A549 treated with Mapracorat at 1 μM for 4 hours (cell line): ENCODE results near the gene FAM174C. TPM values are rescaled to one million over a fixed set of nuclear protein-coding genes. Genes with fewer than 3 reads are reported as not detected.

ENCODE experiments used
- total RNA-seq: library from RNA; stranded (reverse); fragments of 200-300 nt; extraction: Qiagen RNA extraction; gene quantifications from 5 replicates; pipeline ENCODE4 v1.2.3, GENCODE V29; 2022

The FAM174C gene
- 43.0 to 92.1 TPM (median 78.4 TPM) in 5 replicates for total RNA-seq

DNA sequence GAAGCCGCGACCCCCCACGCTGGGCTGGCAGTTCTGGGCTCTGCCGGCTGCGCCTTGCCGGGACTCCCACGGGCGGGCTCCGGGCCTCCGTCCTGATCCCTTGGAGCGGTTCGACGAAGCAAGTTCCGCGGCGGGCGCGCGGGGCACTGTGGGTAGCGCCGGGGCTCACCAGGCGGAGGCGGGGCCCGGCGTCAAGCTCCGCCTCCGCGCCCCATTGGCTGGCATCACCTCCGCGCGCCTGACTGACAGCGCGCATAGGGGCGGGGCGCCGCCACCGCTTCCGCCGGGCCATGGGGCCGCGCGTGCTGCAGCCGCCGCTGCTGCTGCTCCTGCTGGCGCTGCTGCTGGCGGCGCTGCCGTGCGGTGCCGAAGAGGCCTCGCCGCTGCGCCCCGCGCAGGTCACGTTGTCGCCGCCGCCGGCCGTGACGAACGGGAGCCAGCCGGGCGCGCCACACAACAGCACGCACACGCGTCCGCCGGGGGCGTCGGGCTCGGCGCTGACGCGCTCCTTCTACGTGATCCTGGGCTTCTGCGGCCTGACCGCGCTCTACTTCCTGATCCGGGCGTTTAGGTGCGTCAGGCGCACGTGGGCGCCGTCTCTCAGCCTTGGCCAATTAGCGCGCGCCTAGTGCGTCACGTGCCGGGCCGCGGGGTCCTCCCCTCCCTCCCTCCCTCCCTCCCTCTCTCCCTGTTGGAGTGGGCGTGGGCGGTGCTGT lies at the start of gene FAM174C:
FAM174C (plus strand) TSS at position 271 of the 716 bp plus-strand sequence; CDS start at position 291, 20 bp downstream.

DNA sequence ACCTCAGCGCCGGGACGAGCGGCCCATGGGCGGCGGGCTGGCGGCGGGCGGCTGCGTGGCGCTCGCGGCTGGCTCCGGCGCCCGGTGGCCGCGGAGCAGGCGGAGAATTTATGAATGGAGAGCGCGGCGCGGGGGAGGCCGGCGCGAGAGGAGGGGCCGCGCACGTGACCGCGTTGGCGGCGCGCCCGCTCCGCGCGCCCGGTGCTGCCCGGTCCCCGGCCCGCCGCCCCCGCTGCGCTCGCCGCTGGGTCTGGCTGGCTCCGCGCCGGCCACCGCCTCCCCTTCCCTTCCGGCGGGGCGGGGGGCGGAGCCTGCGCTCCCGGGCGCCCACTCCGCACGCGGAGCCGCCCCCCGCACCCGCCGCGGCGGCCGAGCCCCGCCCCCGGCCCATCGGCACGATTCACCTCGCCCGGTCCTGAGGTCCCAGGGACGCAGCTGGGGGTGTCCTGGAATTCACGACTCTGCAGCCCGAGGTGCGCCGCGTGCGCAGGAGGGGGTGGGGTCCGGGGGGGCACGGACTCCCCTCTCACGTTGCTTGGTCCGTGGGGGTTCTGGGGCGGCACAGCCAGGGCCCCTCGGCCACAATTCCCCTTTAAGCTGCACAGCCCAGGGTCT lies 37.5 kb upstream of the FAM174C start, which contains the start of gene CBARP:
CBARP (minus strand) TSS at position 252 of the 615 bp plus-strand sequence. CDS start 1,905 bp downstream, outside the sequence.

DNA sequence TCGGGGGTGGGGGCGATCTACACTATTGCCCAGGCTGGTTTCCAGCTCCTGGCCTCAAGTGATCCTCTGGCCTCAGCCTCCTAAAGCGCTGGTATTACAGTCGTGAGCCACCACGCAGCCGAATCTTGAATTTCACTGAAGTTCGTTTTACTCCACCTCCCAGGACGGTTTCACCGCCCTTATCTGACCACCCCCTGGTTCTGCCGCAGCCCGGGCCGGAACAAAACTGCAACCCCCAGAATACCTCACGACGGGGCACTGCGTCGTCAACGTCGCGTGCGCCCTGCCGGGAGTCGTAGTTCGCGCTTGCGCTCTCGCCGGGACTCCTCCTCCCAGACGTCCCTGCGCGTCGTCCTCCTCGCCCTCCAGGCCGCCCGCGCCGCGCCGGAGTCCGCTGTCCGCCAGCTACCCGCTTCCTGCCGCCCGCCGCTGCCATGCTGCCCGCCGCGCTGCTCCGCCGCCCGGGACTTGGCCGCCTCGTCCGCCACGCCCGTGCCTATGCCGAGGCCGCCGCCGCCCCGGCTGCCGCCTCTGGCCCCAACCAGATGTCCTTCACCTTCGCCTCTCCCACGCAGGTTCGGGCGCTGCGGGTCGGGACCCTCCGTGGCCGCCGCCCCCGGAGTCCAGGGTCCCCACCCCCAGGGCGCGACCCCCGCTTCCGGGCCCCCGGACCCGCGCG lies 33.8 kb upstream of the FAM174C start, which contains the start of gene ATP5F1D:
ATP5F1D (plus strand) TSS at position 335 of the 679 bp plus-strand sequence; CDS start at position 435, 100 bp downstream.

DNA sequence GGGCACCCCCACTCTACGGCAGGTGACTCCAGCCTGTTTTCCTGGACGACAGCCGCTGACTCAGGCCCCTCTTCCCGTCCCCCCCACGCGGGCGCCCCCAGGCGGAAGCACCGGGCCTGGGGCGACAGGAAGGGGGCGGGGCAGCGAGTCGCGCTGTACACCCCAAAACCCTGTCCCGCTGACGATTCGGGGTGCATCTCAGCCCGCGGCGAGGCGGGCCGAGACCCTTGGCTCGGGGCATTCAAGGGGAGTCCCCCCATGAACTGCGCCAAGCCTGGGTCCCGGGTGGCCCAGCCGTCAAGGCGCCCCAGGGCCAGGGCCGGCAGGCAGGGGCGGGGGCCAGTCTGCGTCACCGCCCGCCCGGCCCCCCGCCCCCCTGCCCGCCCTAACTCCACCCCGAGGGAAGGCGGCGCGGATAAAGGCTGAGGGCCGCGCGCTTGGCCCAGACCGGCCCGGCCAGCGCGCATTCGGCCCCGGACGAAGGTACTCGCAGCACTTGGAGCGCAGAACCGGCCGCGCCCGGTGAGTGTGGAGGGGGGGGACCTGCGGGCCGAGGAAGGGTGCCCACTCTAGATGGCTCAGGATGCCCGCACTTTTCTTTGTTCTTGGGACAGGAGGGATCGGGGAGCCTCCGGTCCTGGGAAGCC lies 27.1 kb upstream of the FAM174C start, which contains the start of gene MIDN:
MIDN (plus strand) TSS at position 445 of the 647 bp plus-strand sequence. CDS start 1,714 bp downstream, outside the sequence.

DNA sequence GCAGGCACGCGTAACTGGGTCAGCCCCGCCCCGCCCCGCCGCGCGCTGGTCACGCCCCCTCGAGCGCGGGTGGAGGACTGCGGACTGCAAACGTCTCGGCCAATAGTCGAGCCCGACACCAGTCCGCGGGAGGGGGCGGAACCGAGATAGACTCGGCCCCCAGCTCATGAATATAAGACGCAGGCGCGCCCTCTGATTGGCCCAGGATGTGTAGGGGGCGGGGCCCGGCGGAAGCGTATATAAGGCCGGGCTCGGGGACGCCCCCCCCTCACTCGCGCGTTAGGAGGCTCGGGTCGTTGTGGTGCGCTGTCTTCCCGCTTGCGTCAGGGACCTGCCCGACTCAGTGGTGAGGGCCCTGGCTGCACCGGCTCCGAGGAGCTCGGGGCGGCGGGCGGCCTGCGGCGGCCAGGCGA lies 6.3 kb upstream of the FAM174C start, which contains the start of gene CIRBP:
CIRBP (plus strand) TSS at position 268 of the 413 bp plus-strand sequence. CDS start 1,602 bp downstream, outside the sequence.

DNA sequence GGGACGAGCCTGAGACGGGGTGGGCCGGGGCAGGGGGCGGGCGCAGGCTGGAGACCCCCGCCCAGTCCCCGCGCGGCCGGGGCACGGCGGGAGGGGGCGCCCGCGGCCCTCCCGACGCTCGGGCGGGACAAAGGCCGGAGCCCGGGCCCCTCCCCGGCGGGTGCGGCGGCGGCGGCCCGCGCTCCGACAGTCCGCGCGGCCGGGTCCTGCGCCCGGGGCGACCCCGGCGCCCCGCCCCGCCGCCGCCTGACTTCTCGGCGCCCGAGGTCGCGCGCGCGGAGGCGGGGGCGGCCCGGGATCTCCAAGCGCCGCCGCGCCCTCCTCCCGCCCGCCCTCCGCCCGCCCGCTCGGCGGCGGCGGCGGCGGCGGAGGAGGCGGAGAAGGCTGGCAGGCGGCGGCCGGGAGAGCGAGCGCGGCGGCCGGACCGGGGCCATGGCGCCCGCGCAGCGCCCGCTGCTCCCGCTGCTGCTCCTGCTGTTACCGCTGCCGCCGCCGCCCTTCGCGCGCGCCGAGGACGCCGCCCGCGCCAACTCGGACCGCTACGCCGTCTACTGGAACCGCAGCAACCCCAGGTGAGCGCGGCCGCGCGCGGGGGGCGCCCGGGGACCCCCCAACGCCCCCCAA lies 10.5 kb downstream of the FAM174C start, which contains the start of gene EFNA2:
EFNA2 (plus strand) TSS at position 137 of the 624 bp plus-strand sequence; CDS start at position 433, 296 bp downstream.

Other genes starting within 250 kb of the FAM174C start
- gene CNN2, start 248.9 kb upstream of the FAM174C start, total RNA-seq, result 66.3 to 85.2 TPM (median 76.4 TPM) in 5 replicates
- gene ABCA7, start 235.4 kb upstream of the FAM174C start, total RNA-seq, result 8.7 to 16.2 TPM (median 12.6 TPM) in 5 replicates
- 1.9 to 4.3 TPM (median 4.1 TPM) in 5 replicates for gene ARHGAP45, start 208.4 kb upstream of the FAM174C start, total RNA-seq
- 206 to 247 TPM (median 231 TPM) in 5 replicates for gene POLR2E, start 180.2 kb upstream of the FAM174C start, total RNA-seq
- 425 to 512 TPM (median 484 TPM) in 5 replicates for gene GPX4, start 171.5 kb upstream of the FAM174C start, total RNA-seq
- gene SBNO2, start 101.3 kb upstream of the FAM174C start, total RNA-seq, result 23.2 to 39.6 TPM (median 36.2 TPM) in 5 replicates
- 31.4 to 37.3 TPM (median 35.9 TPM) in 5 replicates for gene STK11, start 69.8 kb upstream of the FAM174C start, total RNA-seq
- 2.2 to 4.6 TPM (median 4.4 TPM) in 5 replicates for gene CBARP, start 37.5 kb upstream of the FAM174C start, total RNA-seq
- gene ATP5F1D, start 33.8 kb upstream of the FAM174C start, total RNA-seq, result 76.6 to 174 TPM (median 172 TPM) in 5 replicates
- 42.8 to 54.2 TPM (median 50.7 TPM) in 5 replicates for gene MIDN, start 26.9 kb upstream of the FAM174C start, total RNA-seq
- gene CIRBP, start 6.2 kb upstream of the FAM174C start, total RNA-seq, result 94.0 to 177 TPM (median 104 TPM) in 5 replicates
- gene EFNA2, start 10.3 kb downstream of the FAM174C start, total RNA-seq, result 1.5 to 2.4 TPM (median 1.7 TPM) in 5 replicates
- 70.5 to 76.7 TPM (median 73.9 TPM) in 5 replicates for gene NDUFS7, start 108.4 kb downstream of the FAM174C start, total RNA-seq
- gene GAMT, start 126.0 kb downstream of the FAM174C start, total RNA-seq, result 27.5 to 43.7 TPM (median 40.5 TPM) in 5 replicates
- 74.9 to 108 TPM (median 102 TPM) in 5 replicates for gene DAZAP1, start 132.1 kb downstream of the FAM174C start, total RNA-seq
- 1,432 to 1,976 TPM (median 1,893 TPM) in 5 replicates for gene RPS15, start 162.9 kb downstream of the FAM174C start, total RNA-seq
- 0.64 to 2.7 TPM (median 1.8 TPM) in 5 replicates for gene APC2, start 174.6 kb downstream of the FAM174C start, total RNA-seq
- 9.1 to 20.0 TPM (median 17.5 TPM) in 5 replicates for gene C19orf25, start 203.7 kb downstream of the FAM174C start, total RNA-seq
- gene PCSK4, start 214.8 kb downstream of the FAM174C start, total RNA-seq, result 0.52 to 1.2 TPM (median 1.0 TPM) in 5 replicates
- gene REEP6, start 215.7 kb downstream of the FAM174C start, total RNA-seq, result 4.4 to 5.8 TPM (median 4.9 TPM) in 5 replicates
- gene ADAMTSL5, start 237.5 kb downstream of the FAM174C start, total RNA-seq, result 2.3 to 3.5 TPM (median 3.4 TPM) in 5 replicates
- gene PLK5, start 248.5 kb downstream of the FAM174C start, total RNA-seq, result not detected in 5 replicates